Tibial nerve (tissue), 4 donors: Measurements from ENCODE around the gene LCE5A. TPM values are rescaled to one million over a fixed set of nuclear protein-coding genes. Genes with fewer than 3 reads are reported as not detected.

Experiments used
- DNase-seq, 2 donors: peaks; one replicate each; pipeline ENCODE4 v3.0.0-alpha.2; 2019; ENCODE audit warnings: low spot score in 2 of 2
- H3K27ac ChIP-seq, 4 donors: fragments of 200-600 bp; sonication (generic) in 3 of 4; one replicate each; pipeline ENCODE4 v1.5.1; 2017 to 2019; ENCODE audit warnings: mild to moderate bottlenecking in 1 of 4
- H3K27me3 ChIP-seq, 2 donors: fragments of 200-600 bp; sonication (generic) in 1 of 2; one replicate each; pipeline versions ENCODE4 v1.5.1 to v1.6.0; 2017 to 2019
- H3K36me3 ChIP-seq, 3 donors: fragments of 200-600 bp; sonication (generic); one replicate each; pipeline ENCODE4 v1.5.1; 2018 to 2019
- H3K4me1 ChIP-seq, 4 donors: fragments of 200-600 bp; sonication (generic) in 3 of 4; one replicate each; pipeline ENCODE4 v1.5.1; 2017 to 2019
- H3K4me3 ChIP-seq, 4 donors: fragments of 200-600 bp; sonication (generic) in 3 of 4; one replicate each; pipeline ENCODE4 v1.5.1; 2017 to 2019; ENCODE audit warnings: mild to moderate bottlenecking in 1 of 4, moderate library complexity in 1 of 4
- H3K9me3 ChIP-seq, 4 donors: fragments of 200-600 bp; sonication (generic) in 3 of 4; one replicate each; pipeline ENCODE4 v1.5.1; 2017 to 2019
- EP300 ChIP-seq, 2 donors: sonication (generic); formaldehyde crosslinking; IDR thresholded peaks; one replicate each; pipeline ENCODE4 v1.6.1; 2017; ENCODE audit warnings: antibody characterized with exemption in 2 of 2, mild to moderate bottlenecking in 1 of 2
- POLR2A ChIP-seq, 2 donors: fragments of 450-650 bp; IDR thresholded peaks; one replicate each; pipeline ENCODE4 v1.6.1; 2017; ENCODE audit warnings: antibody characterized with exemption in 2 of 2, mild to moderate bottlenecking in 2 of 2, moderate library complexity in 2 of 2
- WGBS, 2 donors: methylation state at CpG; one replicate each; pipeline ENCODE4 v1.1.5; 2018; 5-methylcytosine and 5-hydroxymethylcytosine counted together
- total RNA-seq, 4 donors: library from RNA; depleted of rRNA; stranded (reverse); fragments of >200 nt; gene quantifications; one replicate each; pipeline ENCODE4 v1.1.0, GENCODE V29; 2016
- TF ChIP-seq, protein P1 (sequence below), 5 experiments: fragments of 200-600 bp in 3 of 5; fragments of 450-650 bp in 2 of 5; sonication (generic) in 3 of 5; IDR thresholded peaks; one replicate each; pipeline ENCODE4 v1.5.1; 2016 to 2019; ENCODE audit warnings: antibody characterized with exemption in 5 of 5, mild to moderate bottlenecking in 3 of 5, moderate library complexity in 2 of 5

LCE5A gene
- total RNA-seq, 4 donors from 2014 or later = not detected

DNA sequence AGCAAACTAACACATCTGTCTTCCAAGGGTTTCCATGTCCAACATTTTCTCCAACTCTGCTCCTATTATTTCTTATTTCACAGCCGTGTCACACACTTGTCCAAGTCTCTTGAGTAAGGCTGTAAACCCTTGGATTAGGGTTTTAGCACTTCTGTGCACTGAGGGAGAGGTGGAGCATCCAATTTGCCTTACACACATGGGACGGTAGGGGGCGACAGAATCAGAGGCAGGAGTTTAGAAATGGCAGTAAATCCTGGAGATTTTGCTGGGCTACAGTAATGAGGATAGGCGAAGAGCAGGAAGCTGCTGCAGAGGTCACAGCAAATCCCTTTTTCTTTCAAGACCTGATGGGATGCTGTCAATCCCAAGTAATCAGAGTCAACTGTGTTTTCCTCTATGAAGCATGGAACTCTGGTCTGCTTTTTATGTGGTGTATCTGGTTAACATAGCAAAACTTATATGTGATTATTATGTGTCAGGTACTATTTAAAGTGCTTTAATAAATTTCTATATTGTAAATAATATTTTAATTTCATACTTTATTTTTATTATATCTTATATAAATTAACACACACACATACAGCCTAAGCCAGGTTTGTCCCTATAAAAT lies 15.4 kb upstream of the LCE5A start:
- Histone ChIP-seq H3K4me3 (no peak overlapping the region), H3K27me3 (no peaks in the 10 kb centered on the region), H3K36me3 (no peaks in the 10 kb centered on the region), H3K4me1 (no peaks in the 10 kb centered on the region), H3K9me3 (no peaks in the 10 kb centered on the region), H3K27ac (no peak overlapping the region)
- no peak for DNase-seq
- WGBS, 2 donors = 34 to 38% methylated on average over 4 of the region's 4 CpGs
- TF ChIP-seq EP300 (IDR thresholded peaks at IDR 0.05) = no peak
- TF ChIP-seq, protein P1, sequence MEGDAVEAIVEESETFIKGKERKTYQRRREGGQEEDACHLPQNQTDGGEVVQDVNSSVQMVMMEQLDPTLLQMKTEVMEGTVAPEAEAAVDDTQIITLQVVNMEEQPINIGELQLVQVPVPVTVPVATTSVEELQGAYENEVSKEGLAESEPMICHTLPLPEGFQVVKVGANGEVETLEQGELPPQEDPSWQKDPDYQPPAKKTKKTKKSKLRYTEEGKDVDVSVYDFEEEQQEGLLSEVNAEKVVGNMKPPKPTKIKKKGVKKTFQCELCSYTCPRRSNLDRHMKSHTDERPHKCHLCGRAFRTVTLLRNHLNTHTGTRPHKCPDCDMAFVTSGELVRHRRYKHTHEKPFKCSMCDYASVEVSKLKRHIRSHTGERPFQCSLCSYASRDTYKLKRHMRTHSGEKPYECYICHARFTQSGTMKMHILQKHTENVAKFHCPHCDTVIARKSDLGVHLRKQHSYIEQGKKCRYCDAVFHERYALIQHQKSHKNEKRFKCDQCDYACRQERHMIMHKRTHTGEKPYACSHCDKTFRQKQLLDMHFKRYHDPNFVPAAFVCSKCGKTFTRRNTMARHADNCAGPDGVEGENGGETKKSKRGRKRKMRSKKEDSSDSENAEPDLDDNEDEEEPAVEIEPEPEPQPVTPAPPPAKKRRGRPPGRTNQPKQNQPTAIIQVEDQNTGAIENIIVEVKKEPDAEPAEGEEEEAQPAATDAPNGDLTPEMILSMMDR (IDR thresholded peaks at IDR 0.05) = no peak
- TF ChIP-seq POLR2A (IDR thresholded peaks at IDR 0.05) = no peak

DNA sequence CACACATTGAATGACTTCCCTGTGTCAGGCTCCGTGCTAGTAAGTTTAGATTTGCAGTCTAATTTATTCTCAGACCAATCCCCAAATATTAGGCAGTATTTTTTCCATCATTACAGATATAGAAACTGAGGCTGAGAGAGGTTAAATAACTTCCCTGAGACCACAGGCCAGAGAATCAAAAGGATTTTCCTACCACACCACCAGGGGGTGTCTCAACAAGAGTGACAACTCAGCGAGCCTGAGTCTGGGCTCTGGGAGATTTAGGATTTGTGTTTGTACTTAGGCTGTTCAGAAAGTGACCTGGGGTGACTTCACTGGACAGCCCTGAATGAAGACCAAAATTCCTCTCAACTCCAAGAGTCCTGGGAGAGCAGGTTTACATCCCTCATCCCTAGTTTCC lies 13.3 kb upstream of the LCE5A start:
- Histone ChIP-seq H3K4me1 (no peaks in the 10 kb centered on the region), H3K27me3 (no peaks in the 10 kb centered on the region), H3K4me3 (no peak overlapping the region), H3K9me3 (no peaks in the 10 kb centered on the region), H3K36me3 (no peaks in the 10 kb centered on the region), H3K27ac (no peak overlapping the region)
- DNase-seq = no peak
- TF ChIP-seq, protein P1 (IDR thresholded peaks at IDR 0.05) = no peak
- TF ChIP-seq POLR2A (IDR thresholded peaks at IDR 0.05) (no peak), EP300 (IDR thresholded peaks at IDR 0.05) (no peak)
- 16 to 20% methylated on average over 2 of the region's 2 CpGs for WGBS, 2 donors

DNA sequence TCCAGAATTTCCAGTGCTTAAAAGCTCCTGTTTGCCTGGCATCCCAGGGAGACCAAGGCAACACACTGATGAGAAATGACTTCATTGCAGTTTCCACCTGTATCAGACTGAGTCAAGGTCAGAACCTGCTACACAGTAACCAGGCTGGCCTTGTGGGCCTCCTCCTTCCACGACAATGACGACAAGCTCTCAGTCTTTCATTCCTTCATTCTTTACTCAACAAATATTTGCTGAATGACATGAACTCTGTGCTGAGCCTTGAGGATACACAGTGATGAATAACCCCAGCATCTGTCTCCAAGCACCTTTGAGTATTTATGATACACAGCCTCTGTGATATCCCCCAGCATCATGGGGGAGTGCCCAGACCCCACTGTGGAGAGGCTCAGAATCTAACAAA lies 8.9 kb upstream of the LCE5A start:
- WGBS, 2 donors = 63 to 79% methylated on average over 2 of the region's 2 CpGs

DNA sequence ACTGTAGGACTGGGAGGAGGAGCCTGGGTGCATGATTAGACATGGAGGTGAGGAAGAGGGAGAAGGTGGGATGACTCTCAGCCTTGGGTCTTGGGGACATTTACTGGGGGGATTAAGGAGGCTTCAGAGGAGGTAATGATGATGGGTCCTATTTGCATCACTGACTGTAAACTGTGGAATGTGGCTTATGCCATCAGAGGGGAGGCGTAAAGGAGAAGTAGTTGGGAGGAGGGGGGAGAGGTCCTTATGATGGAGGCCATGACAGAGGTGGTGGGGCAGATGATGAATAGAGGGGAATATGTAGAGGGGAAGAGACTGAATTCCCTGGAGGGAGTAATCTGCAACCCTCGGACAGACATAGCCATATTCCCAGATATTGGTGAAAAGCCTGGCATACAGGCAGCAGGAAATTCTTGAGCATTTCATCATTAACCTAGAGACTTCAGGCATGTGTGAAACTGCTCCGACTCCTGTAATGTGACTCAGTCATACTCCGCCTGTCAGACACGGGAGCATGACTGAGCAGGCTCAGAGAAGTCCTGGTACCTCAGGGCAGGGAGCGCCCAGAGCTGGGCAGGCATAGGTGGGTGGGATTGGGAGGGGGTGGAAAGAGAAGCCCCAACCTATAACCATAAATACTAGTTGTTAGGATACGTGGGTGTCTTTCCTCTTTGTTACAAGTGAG lies 8.0 kb upstream of the LCE5A start:
- Histone ChIP-seq H3K36me3 (no peaks in the 10 kb centered on the region), H3K9me3 (no peaks in the 10 kb centered on the region), H3K4me3 (no peak overlapping the region), H3K4me1 (no peaks in the 10 kb centered on the region), H3K27me3 (no peaks in the 10 kb centered on the region), H3K27ac (no peak overlapping the region)
- TF ChIP-seq, protein P1 (IDR thresholded peaks at IDR 0.05) = no peak
- TF ChIP-seq POLR2A (IDR thresholded peaks at IDR 0.05) (no peak), EP300 (IDR thresholded peaks at IDR 0.05) (no peak)
- no peak for DNase-seq
- 74 to 76% methylated on average over 7 of the region's 7 CpGs for WGBS, 2 donors

More for the DNA sequence above, 8.9 kb upstream of the LCE5A start:
- no peaks in the 10 kb centered on the region for H3K9me3 ChIP-seq
- no peak overlapping the region for H3K4me3 ChIP-seq
- DNase-seq = no peak
- no peaks in the 10 kb centered on the region for H3K4me1 ChIP-seq
- no peak overlapping the region for H3K27ac ChIP-seq
- H3K27me3 ChIP-seq = no peaks in the 10 kb centered on the region
- no peaks in the 10 kb centered on the region for H3K36me3 ChIP-seq
- TF ChIP-seq POLR2A (IDR thresholded peaks at IDR 0.05) = no peak
- TF ChIP-seq, protein P1 (IDR thresholded peaks at IDR 0.05) = no peak
- TF ChIP-seq EP300 (IDR thresholded peaks at IDR 0.05) = no peak

DNA sequence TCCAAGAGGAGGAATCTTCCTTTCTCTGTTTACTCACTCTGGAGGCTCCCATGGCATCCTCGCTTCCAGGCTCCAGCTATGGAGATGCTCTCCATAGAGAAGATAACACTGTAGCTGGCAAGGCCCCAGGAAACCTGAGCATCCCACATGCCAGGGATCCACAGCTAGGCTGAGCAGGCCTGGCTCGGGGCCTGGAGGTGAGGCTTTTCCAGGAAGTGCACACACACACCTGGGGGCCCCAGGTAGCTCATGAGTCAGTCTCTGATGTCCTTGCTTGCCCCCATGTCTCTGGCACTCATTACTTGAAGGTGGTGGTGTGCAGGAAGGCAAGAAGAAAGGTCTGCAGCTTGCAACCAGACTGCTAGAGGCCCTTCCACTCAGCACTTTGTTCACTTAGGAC lies 5.5 kb upstream of the LCE5A start:
- 67 to 84% methylated on average over 2 of the region's 2 CpGs for WGBS, 2 donors
- DNase-seq = no peak
- TF ChIP-seq POLR2A (IDR thresholded peaks at IDR 0.05) (no peak), EP300 (IDR thresholded peaks at IDR 0.05) (no peak)
- TF ChIP-seq, protein P1 (IDR thresholded peaks at IDR 0.05) = no peak
- Histone ChIP-seq H3K4me3 (no peak overlapping the region), H3K4me1 (no peaks in the 10 kb centered on the region), H3K36me3 (no peaks in the 10 kb centered on the region), H3K27ac (no peak overlapping the region), H3K27me3 (no peaks in the 10 kb centered on the region), H3K9me3 (no peaks in the 10 kb centered on the region)
